Ectodermal cell (in vitro differentiated cells): ENCODE measurements around the gene ACSS1. TPM values are rescaled to one million over a fixed set of nuclear protein-coding genes. Genes with fewer than 3 reads are reported as not detected.

Source experiments
- H3K27ac ChIP-seq: 2 replicates; pipeline ENCODE4 v1.7.0; 2013; ENCODE audit warnings: mild to moderate bottlenecking, low read depth, low read length; ENCODE audit not compliant: insufficient read depth, poor library complexity, severe bottlenecking
- H3K27me3 ChIP-seq: 2 replicates; pipeline ENCODE4 v1.7.0; 2013; ENCODE audit warnings: mild to moderate bottlenecking, low read length; ENCODE audit not compliant: insufficient read depth, control insufficient read depth, poor library complexity, severe bottlenecking
- H3K36me3 ChIP-seq: one replicate; pipeline ENCODE4 v1.7.0; 2013; ENCODE audit warnings: low read length; ENCODE audit not compliant: control insufficient read depth, insufficient read depth
- H3K4me1 ChIP-seq: one replicate; pipeline ENCODE4 v1.7.0; 2013; ENCODE audit warnings: low read length; ENCODE audit not compliant: control insufficient read depth, insufficient read depth
- H3K4me3 ChIP-seq: 2 replicates; pipeline ENCODE4 v1.7.0; 2013; ENCODE audit warnings: low read depth, low read length, control low read depth; ENCODE audit not compliant: insufficient read depth
- H3K9me3 ChIP-seq: 2 replicates; pipeline ENCODE4 v1.7.0; 2013; ENCODE audit warnings: mild to moderate bottlenecking, low read length, moderate library complexity; ENCODE audit not compliant: control insufficient read depth
- whole genome bisulfite sequencing, 2 experiments: methylation state at CpG; one replicate each; pipeline ENCODE4 v1.1.7; 2013; ENCODE audit warnings: missing lambda C conversion rate in 2 of 2; 5-methylcytosine and 5-hydroxymethylcytosine counted together
- polyA plus RNA-seq, 4 experiments: library from polyadenylated mRNA; stranded (reverse); fragments of 50-300 nt; gene quantifications; one replicate each; pipeline ENCODE4 v1.2.3, GENCODE V29; 2013

Gene ACSS1
- 0.48 TPM for polyA plus RNA-seq (2013, experiment 1 of 4)
- polyA plus RNA-seq (2013, experiment 2 of 4): 0.52 TPM
- 0.48 TPM for polyA plus RNA-seq (2013, experiment 3 of 4)
- polyA plus RNA-seq (2013, experiment 4 of 4): 0.49 TPM

GRCh38 chr20:25058051-25058846 lies at the start of gene ACSS1:
TSS of gene ACSS1 (minus strand) at chr20:25058139. CDS start at chr20:25058102, 37 bp downstream.
- H3K4me3 ChIP-seq: peak within 1 kb of the TSS; percentile 37
- no peaks in the 10 kb centered on the region for H3K9me3 ChIP-seq
- H3K27me3 ChIP-seq: peaks cover 95% of the 10 kb centered on the region
- H3K27ac ChIP-seq: no peak within 1 kb of the TSS
- no peaks in the 10 kb centered on the region for H3K36me3 ChIP-seq
- WGBS, 2 experiments: 10 to 11% methylated on average over 56 of the region's 56 CpGs
- peaks cover 11% of the 10 kb centered on the region for H3K4me1 ChIP-seq

- Histone ChIP-seq H3K4me1 (peaks cover 7% of the 10 kb centered on the region), H3K36me3 (no peaks in the 10 kb centered on the region), H3K27me3 (no peaks in the 10 kb centered on the region), H3K4me3 (no peak overlapping the region), H3K9me3 (no peaks in the 10 kb centered on the region), H3K27ac (no peak overlapping the region)
- WGBS, 2 experiments: 94 to 99% methylated on average over 3 of the region's 3 CpGs
Measured at GRCh38 chr20:25103526-25103925, 45.6 kb upstream of the ACSS1 start.

GRCh38 chr20:25100914-25101313 lies 43.0 kb upstream of the ACSS1 start:
- Histone ChIP-seq H3K4me3 (no peak overlapping the region), H3K4me1 (peaks cover 7% of the 10 kb centered on the region), H3K36me3 (no peaks in the 10 kb centered on the region), H3K9me3 (no peaks in the 10 kb centered on the region), H3K27ac (no peak overlapping the region), H3K27me3 (no peaks in the 10 kb centered on the region)
- WGBS, 2 experiments: 83 to 86% methylated on average over 3 of the region's 3 CpGs

- Histone ChIP-seq H3K36me3 (no peaks in the 10 kb centered on the region), H3K27me3 (no peaks in the 10 kb centered on the region), H3K4me1 (peaks cover 7% of the 10 kb centered on the region), H3K4me3 (no peak overlapping the region), H3K9me3 (no peaks in the 10 kb centered on the region), H3K27ac (no peak overlapping the region)
- 87 to 91% methylated on average over 4 of the region's 4 CpGs for WGBS, 2 experiments
Measured at GRCh38 chr20:25099601-25100140, 41.7 kb upstream of the ACSS1 start.

GRCh38 chr20:25097498-25097897 lies 39.6 kb upstream of the ACSS1 start:
- H3K4me3 ChIP-seq: no peak overlapping the region
- no peaks in the 10 kb centered on the region for H3K27me3 ChIP-seq
- H3K4me1 ChIP-seq: peaks cover 7% of the 10 kb centered on the region
- no peaks in the 10 kb centered on the region for H3K9me3 ChIP-seq
- 60 to 63% methylated on average over 2 of the region's 2 CpGs for WGBS, 2 experiments
- H3K36me3 ChIP-seq: no peaks in the 10 kb centered on the region
- H3K27ac ChIP-seq: no peak overlapping the region

GRCh38 chr20:25090492-25091429 lies 32.8 kb upstream of the ACSS1 start:
- no peaks in the 10 kb centered on the region for H3K36me3 ChIP-seq
- H3K4me1 ChIP-seq: peaks cover under 1% of the 10 kb centered on the region
- no peak overlapping the region for H3K4me3 ChIP-seq
- peaks cover 29% of the 10 kb centered on the region for H3K27me3 ChIP-seq
- 77 to 82% methylated on average over 14 of the region's 14 CpGs for WGBS, 2 experiments
- no peaks in the 10 kb centered on the region for H3K9me3 ChIP-seq
- H3K27ac ChIP-seq: no peak overlapping the region

- no peak overlapping the region for H3K27ac ChIP-seq
- no peak overlapping the region for H3K4me3 ChIP-seq
- peaks cover 11% of the 10 kb centered on the region for H3K4me1 ChIP-seq
- H3K9me3 ChIP-seq: no peaks in the 10 kb centered on the region
- peaks cover 40% of the 10 kb centered on the region for H3K27me3 ChIP-seq
- WGBS, 2 experiments: 93 to 94% methylated on average over 12 of the region's 12 CpGs
- H3K36me3 ChIP-seq: no peaks in the 10 kb centered on the region
Measured at GRCh38 chr20:25089662-25090061, 31.7 kb upstream of the ACSS1 start.

- Histone ChIP-seq H3K4me1 (peaks cover 17% of the 10 kb centered on the region), H3K27me3 (peaks cover 46% of the 10 kb centered on the region), H3K4me3 (no peak overlapping the region), H3K36me3 (no peaks in the 10 kb centered on the region), H3K9me3 (no peaks in the 10 kb centered on the region), H3K27ac (no peak overlapping the region)
Measured at GRCh38 chr20:25089096-25089495, 31.2 kb upstream of the ACSS1 start.

GRCh38 chr20:25088267-25088666 lies 30.3 kb upstream of the ACSS1 start:
- Histone ChIP-seq H3K36me3 (no peaks in the 10 kb centered on the region), H3K4me1 (peaks cover 20% of the 10 kb centered on the region), H3K4me3 (no peak overlapping the region), H3K9me3 (no peaks in the 10 kb centered on the region), H3K27ac (no peak overlapping the region), H3K27me3 (peaks cover 54% of the 10 kb centered on the region)
- WGBS, 2 experiments: 83 to 88% methylated on average over 6 of the region's 6 CpGs
